ENCODE measurements around the gene SLC25A25. TPM values are rescaled to one million over a fixed set of nuclear protein-coding genes. Genes with fewer than 3 reads are reported as not detected.

Gene SLC25A25
- total and polyA plus RNA-seq, 9 of the 15 experiments (the other 6 are each of a cell fraction or from before 2014, with no cell fraction given) = 0.07 to 35.9 (median 23.2) TPM

GRCh38 chr9:128068386-128069205, 564 bp downstream of the SLC25A25 start (continued):
- TF ChIP-seq CUX1 (CRISPR knock-in tag; IDR thresholded peaks at IDR 0.05) (no peak), PRDM10 (IDR thresholded peaks at IDR 0.05; ENCODE audit: partially characterized antibody) (peak; percentile 89), E2F6 (IDR thresholded peaks at IDR 0.05; ENCODE audit: borderline replicate concordance in 1 of 2, extremely low read depth in 1 of 2, insufficient read depth in 1 of 2, insufficient read length in 1 of 2, low read depth in 1 of 2, low read length in 1 of 2, poor library complexity in 1 of 2, severe bottlenecking in 1 of 2) (no peak), DACH1 (IDR thresholded peaks at IDR 0.05; ENCODE audit: partially characterized antibody) (no peak), MTA1 (IDR thresholded peaks at IDR 0.05; ENCODE audit: borderline replicate concordance) (no peak), ZNF184 (CRISPR knock-in tag; IDR thresholded peaks at IDR 0.05) (no peak), MEIS2 (IDR thresholded peaks at IDR 0.05; ENCODE audit: partially characterized antibody) (no peak), IRF9 (tag; IDR thresholded peaks at IDR 0.05) (no peak), ZNF395 (CRISPR knock-in tag; IDR thresholded peaks at IDR 0.05) (0 out of 2 replicates have a peak, but pooled peaks have one; percentile 66), BMI1 (IDR thresholded peaks at IDR 0.05; ENCODE audit: low read length) (no peak), TCF15 (CRISPR knock-in tag; IDR thresholded peaks at IDR 0.05) (no peak), NCOA4 (IDR thresholded peaks at IDR 0.05; ENCODE audit: partially characterized antibody) (no peak), ZBTB17 (CRISPR knock-in tag; IDR thresholded peaks at IDR 0.05) (no peak; the same call in 1 of the 2 replicates)
